NK-92 treated with Interleukin-12 subunit alpha and Interleukin-12 subunit beta, amount 100 ng/mL, for 24 hours (cell line): Measurements from ENCODE around the gene ATP2A2.
"Not testable (repeated sequence)": the region's sequence is repeated elsewhere in the genome, so short reads cannot be mapped to it uniquely, and the experiment has no call there.

ENCODE experiments used
- DNase-seq: peaks from one replicate; lab custom pipeline; 2025; lab: John Stamatoyannopoulos, UW

Gene ATP2A2

DNA sequence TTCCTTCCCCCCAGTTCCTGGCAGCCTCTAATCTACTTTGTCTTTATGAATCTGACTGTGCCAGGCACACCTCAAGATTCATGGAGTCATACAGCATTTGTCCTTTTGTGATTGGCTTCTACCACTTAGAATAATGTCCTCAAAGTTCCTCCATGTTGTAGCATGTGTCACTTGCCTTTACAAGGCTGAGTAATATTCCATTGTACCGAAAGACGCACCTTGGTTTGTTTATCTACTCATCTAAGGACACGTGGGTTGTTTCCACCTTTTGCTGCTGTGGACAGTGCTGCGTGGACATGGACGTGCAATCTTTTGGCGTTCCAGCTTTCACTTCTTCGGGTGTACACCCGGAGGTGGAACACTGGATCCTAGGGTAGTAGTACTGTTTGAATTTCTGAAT, 88.9 kb downstream of the ATP2A2 start:
- DNase-seq: no peak

DNA sequence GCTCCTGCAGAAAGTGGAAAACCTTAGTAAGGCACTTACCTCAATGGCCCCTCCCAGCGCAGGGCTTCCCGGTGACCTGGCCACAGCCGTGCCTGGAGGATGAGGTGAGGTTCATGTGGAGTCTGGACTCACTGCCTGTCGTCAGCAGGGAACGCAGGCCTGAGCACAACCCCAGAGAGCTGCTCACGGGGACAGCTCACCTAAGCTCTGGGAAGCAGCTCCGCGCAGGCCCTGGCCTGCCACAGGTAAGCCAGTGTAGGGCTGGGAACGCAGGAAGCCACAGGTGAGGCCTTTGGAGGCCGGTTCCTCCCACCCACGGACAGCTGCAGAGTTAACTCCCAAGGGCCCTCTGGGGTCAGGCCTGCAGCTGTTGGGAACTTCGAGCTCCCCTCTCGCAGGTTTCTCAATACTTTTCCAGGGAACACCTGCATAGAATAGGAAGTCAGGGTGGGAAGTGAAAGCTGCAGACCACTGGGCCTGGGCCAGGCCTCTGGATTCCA, 89.7 kb downstream of the ATP2A2 start:
- no peak for DNase-seq

DNA sequence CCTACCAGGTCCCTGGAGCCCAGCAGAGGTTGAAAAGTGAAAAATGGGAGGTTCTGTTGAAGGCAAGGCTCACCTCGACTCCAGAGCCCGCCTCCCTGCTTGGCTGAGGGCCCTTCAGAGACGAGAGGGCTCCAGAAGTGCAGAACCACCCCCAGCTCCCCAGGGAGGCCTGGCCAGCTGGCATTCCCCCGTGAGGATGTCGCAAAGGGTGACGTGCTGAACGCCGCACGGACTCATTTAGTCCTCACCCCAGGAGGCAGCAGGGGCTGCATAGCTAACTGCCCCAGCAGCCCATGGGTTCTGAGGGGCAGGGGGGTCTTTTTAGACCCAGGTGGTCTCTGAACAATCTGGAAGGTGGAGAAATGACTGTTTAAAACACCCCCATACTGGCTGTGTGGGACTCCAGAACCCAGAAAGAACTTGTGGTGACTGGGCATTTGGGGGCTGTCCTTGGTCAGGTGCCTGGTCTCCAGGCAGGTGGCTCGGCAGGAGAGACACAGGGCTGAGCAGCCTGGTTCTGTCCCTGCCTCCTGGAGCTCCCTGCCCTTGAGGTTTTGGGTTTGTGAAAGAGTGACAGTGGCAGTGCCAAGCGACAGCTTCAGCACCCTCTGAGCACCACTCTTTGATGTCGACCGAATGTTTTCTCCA, 90.5 kb downstream of the ATP2A2 start:
- DNase-seq: no peak

DNA sequence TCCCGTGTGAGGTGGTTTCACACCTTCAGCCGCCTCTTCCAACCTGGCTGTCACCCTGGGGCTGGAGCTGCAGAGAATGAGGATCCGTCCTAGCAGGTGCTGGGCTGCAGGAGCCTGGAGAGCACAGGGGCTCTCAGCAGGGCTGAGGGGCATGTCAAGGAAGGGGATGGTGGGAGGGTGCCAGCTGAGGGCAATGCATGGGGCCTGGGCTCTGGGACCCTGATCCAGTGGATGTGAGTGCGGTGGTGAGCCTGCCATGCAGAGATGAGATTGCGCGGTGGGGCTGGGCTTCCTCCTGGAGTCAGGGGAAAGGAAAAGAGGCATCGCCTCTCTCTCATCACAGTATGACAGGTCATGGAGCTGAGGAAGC, 91.0 kb downstream of the ATP2A2 start:
- no peak for DNase-seq

DNA sequence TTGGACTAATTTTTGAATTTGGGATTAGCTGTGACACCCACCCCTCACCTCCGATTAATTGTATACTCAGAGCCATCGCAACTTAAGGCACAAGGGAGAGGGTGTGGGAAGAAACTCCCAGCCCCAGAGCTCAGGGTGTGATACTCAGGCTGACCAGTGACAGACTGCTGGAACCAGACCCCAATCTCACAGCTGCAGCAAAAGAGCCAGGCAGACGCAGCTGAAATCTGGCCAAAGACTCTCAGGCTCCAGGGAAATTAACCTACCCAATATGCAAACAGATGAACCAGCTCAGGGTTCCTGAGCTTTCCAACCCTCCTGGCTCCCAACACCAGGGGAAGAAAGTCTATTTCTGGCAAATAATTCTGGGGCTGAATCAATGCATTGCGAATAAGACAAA, 92.0 kb downstream of the ATP2A2 start:
- DNase-seq: no peak

DNA sequence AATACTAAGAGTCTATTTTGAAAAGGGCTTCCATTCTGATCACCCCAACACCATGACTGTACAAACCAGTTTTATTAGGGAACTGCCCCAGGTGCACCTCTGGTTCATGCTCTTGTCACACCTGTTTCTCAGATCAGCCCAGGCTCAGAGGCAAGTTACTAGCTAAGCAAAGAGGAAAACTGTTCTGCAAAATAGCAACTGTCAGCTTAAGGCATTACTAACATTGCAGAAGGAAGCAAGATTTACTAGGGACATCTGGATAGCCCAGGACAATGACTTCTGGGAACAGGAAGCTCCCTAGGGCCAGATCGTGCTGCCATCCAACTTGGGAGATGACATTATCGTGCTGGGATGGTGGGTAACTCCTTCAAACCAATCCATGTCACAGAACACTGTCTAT, 92.4 kb downstream of the ATP2A2 start:
- no peak for DNase-seq

DNA sequence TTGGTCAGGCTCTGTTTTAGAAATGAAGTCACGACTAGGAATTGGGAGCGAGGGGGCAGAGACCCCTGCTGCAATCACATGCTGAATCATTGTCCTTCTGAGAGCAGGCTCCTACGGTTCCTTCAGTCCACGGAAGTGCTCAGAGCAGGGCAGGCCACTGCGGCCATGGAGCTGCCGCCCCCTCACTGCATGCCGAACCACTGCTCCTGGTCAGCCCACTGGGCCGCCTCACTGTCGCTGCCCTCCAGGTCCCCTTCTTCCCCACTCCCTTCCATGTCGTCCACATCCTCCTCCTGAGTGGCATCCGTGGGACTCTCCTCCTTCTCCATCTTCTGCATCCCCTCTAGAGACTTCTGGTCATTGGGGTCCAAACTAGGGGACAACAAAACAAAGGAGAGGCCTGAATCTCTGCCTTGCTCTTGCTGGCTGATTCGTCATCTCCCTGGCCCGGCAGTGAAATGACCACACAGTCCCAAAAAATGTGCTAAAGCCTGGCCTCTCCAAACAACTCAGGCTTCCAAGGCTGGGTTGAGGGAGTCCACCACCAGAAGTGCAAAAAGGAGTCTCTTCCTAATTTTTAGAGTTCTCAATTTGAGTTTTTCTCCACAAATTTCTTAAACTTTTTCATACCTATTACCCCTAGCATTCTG, 93.0 kb downstream of the ATP2A2 start:
- no peak for DNase-seq

DNA sequence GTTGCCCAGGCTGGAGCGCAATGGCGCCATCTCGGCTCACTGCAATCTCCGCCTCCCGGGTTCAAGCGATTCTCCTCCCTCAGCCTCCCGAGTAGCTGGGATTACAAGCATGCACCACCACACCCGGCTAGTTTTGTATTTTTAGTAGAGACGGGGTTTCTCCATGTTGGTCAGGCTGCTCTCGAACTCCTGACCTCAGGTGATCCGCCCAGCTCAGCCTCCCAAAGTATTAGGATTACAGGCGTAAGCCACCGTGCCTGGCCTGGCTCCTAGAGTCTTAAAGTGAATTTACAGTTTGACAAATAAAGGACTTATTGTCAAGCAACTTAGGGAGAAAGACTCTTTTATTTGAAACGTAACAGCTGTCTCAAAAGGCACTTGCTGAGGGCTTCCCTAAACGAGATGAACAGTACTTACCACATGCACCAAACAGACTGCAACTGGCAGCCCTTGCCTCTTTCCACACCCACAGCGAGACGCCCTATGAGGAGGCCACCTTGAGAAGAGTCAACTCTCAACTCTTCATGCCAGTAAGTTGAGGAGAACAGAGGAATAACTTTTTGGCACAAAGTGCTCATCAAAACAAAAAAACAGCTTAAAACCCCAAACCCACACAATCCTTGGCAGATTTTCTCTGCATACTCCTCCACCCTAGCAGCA, 97.2 kb downstream of the ATP2A2 start:
- DNase-seq: not testable (repeated sequence)

DNA sequence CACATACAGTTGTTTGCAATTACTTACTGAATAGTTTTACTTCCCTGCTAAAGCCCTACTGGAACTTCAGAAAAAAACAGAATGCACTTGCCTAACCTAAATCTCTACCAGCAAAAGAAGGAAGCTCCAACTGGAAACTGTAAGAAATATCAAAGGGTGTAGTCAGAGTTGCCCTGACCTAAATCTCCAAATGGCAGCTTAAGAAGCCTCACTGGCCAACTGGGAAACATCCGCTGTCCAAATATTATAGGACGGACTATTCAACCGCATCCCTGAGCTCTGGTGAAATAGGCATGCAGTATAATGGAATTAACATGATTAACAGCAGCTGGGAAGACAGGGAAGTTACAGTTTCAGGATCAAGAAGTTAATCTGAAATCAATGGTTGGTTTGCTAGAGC, 98.2 kb downstream of the ATP2A2 start:
- DNase-seq: no peak

DNA sequence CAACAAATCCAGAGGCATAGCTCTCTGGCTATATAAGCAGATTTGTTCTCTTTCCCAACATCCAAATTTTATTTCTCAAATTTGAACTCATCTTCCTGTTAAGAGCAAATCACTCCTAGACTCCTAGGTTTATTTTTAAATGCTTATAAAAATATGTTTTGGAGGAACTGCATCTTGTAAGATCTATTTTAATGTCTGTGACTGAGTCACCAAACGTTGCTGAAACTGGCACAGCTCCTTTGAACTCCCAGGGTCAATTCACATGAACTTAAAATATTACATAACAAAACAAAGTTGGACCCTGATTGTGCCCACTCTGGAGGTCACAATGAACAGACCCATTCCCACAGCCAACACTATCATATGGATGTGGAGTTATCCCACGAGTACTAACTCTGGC, 98.6 kb downstream of the ATP2A2 start:
- DNase-seq: no peak

DNA sequence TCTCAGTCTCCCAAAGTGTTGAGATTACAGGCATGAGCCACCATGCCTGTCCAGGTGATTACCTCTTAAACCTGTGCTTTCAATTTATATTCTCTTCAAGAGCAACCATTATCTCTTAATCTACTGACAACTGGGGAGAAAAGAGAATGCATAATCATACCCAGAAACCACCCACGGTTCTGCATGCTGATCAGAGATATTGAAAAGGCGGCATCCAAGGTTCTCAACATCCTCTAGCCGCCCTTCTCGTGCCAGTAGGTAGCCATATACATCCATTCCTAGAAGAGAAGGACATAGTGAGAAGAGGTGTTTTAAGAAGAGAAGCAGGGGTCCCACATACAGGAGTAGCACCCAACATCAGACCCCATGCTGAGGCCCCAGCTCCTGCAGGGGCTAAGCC, 101.6 kb downstream of the ATP2A2 start:
- DNase-seq: no peak
